Subcutaneous adipose tissue (tissue), 4 donors: ENCODE data around the gene ECE2. TPM values are rescaled to one million over a fixed set of nuclear protein-coding genes. Genes with fewer than 3 reads are reported as not detected.

Source experiments
- small RNA-seq: library from RNA; depleted of rRNA; stranded (forward); fragments of <200 nt; gene quantifications from one replicate; pipeline ENCODE3, GENCODE V24; 2016
- total RNA-seq, 4 donors: library from RNA; depleted of rRNA; stranded (reverse); fragments of >200 nt; gene quantifications; one replicate each; pipeline ENCODE4 v1.1.0, GENCODE V29; 2016
- TF ChIP-seq, protein P1 (sequence below): fragments of 450-650 bp; IDR thresholded peaks from one replicate; pipeline ENCODE4 v1.5.1; 2016; ENCODE audit warnings: low read depth, mild to moderate bottlenecking, control low read depth, antibody characterized with exemption, moderate library complexity

The ECE2 gene
- total RNA-seq, 4 donors from 2014 or later, result not detected

DNA sequence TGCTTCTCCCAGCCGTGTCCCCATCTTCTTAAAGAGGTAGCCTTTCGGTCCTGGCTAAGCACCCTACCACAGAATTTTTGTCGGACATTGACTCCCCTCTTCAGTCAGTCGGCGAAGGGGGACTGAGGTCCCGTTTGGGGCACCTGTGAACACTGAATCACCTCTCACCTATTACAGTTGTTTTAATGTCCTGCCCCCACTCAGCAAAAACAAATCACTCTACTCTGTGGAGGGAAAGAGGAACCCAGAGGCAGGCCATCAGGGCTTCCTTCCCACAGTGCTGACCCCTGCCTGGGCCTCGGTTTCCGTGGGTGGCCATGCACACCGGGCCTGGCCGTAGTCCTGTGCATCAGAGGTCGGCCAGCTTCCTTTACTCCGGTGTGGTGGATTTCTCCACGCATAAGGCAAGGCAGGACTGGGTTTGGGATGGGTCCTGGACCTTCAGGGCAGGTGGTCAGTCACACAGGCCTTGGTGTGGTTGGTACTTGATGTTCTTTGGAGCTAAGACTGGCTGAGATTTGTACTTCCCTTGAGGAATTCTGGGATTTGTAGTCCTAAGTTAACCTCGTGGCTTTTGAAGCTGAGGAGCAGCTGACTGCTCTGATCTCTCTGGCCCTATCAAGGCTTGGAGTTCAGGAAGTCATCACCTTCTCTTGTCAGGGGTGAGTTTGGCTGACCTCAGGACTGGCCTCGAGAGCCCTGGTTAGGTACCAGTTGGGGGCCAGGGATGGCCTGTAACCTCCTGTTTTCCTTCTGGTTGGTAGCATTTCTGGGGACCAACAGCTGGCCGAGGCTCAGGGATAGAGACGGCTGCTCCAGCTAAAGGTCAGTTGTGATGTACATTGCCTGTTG, 61.0 kb downstream of the ECE2 start:
- TF ChIP-seq, protein P1, sequence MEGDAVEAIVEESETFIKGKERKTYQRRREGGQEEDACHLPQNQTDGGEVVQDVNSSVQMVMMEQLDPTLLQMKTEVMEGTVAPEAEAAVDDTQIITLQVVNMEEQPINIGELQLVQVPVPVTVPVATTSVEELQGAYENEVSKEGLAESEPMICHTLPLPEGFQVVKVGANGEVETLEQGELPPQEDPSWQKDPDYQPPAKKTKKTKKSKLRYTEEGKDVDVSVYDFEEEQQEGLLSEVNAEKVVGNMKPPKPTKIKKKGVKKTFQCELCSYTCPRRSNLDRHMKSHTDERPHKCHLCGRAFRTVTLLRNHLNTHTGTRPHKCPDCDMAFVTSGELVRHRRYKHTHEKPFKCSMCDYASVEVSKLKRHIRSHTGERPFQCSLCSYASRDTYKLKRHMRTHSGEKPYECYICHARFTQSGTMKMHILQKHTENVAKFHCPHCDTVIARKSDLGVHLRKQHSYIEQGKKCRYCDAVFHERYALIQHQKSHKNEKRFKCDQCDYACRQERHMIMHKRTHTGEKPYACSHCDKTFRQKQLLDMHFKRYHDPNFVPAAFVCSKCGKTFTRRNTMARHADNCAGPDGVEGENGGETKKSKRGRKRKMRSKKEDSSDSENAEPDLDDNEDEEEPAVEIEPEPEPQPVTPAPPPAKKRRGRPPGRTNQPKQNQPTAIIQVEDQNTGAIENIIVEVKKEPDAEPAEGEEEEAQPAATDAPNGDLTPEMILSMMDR, result no peak

DNA sequence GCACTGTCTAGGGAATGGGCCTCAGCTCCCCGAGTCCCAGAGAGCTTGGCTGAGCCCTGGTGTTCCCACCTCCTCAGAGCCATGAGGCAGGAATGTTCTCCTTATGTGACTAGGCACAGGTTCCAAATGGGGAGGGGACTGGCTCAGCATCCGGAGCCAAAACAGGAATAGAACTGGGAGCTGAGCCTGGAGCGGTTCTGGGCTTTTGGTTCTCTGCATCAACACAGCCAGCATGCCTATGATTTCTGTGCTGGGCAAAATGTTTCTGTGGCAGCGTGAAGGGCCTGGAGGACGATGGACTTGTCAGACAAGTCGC, 61.5 kb downstream of the ECE2 start, which contains the start of gene FAM131A:
Gene FAM131A, plus strand, starts transcription at position 202 of the 316 bp plus-strand sequence. Its CDS starts 31 bp downstream, at position 233.
- TF ChIP-seq, protein P1, result no peak

DNA sequence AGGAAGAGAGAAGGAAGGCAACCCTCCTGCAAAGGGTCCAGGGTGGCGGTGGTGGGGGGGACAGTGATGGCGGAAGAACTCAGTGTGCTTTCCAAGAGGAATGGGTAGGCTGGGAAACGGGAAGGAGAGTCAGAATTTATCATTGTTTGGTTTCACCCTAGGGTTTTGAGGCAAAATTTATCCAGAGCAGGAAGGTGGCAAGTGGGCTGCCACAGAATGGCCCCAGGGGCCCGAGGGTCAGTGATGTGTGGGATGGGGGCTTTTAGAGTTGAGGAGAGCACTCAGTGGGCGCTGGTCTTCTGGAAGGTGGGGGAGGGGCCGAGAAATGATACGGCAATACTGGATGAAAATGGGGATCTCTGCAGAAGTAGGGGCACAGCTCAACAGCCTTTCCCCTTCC, 62.2 kb downstream of the ECE2 start:
- TF ChIP-seq, protein P1, result no peak

DNA sequence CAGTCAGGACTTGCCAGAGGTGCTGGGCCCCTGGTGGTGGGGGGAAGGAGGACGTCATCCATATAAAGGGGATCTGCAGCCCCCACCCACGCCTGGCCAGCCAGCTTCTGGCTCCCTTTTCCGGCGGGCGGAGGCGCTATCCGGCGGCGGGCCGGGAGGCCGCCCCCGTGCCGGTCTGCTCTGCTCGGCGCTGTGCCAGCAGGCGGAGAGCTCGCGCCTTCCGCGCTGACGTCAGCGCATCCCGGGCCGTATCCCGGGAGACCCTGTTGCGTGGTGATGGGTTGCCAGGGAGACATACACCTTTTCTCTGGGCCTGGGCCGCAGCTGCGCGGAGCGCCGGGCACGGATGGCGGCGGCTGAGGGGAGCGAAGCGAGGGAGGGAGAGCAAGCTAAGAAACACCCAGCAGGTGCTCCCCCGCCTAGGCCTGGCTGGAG, 62.7 kb downstream of the ECE2 start:
- TF ChIP-seq, protein P1, result no peak

DNA sequence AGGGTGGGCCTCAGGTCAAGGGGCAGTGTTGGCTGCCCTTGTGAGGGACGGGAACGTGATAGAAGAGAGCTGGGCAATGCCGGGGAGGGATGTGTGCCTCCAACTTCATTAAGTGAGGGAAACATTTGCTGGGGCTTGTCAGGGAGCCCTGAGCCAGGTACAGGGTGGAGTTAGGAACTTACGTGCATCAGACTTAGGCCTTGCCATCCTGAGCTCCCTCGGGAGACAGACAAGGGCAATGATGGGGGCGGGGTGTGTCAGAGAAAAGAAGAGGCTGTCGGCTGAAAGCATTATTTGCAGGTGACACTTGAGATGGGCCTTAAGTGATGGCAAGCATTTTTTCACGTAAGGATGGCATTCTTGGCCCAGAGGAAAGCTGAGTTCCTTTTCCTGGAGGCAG, 63.2 kb downstream of the ECE2 start:
- TF ChIP-seq, protein P1, result no peak

DNA sequence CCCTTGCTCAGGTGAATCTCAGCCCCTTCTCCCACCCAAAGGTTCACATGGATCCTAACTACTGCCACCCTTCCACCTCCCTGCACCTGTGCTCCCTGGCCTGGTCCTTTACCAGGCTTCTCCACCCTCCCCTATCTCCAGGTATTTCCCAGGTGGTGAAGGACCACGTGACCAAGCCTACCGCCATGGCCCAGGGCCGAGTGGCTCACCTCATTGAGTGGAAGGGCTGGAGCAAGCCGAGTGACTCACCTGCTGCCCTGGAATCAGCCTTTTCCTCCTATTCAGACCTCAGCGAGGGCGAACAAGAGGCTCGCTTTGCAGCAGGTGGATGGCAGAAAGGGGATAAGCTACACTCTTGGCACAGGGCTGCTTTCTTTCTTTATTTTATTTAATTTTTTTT, 66.1 kb downstream of the ECE2 start:
- TF ChIP-seq, protein P1, result no peak

Small RNAs within 50 kb of the gene (small RNA-seq; reads per million reads assigned to genes)
- not detected for gene MIR1224
- 2,352 reads per million, percentile 99 among the genes with 10 or more reads in this experiment for gene SNORD66

Other genes with a start within 250 kb of the ECE2 start
- not detected for gene HTR3D, start 244.3 kb upstream of the ECE2 start, total RNA-seq
- gene HTR3C, start 223.0 kb upstream of the ECE2 start, total RNA-seq, result not detected
- gene HTR3E, start 179.0 kb upstream of the ECE2 start, total RNA-seq, result not detected
- 10 to 100 TPM; 29.8 to 31.9 (median 31.2) TPM for gene EIF2B5, start 140.7 kb upstream of the ECE2 start, total RNA-seq
- 10 to 100 TPM; 18.9 to 57.3 (median 32.6) TPM for gene DVL3, start 120.6 kb upstream of the ECE2 start, total RNA-seq
- gene AP2M1, start 101.2 kb upstream of the ECE2 start, total RNA-seq, result 100 to 1,000 TPM; 178 to 227 (median 198) TPM
- gene ABCF3, start 89.8 kb upstream of the ECE2 start, total RNA-seq, result 10 to 100 TPM; 40.8 to 72.5 (median 54.0) TPM
- gene VWA5B2, start 46.4 kb upstream of the ECE2 start, total RNA-seq, result not detected
- 10 to 100 TPM; 23.3 to 53.7 (median 47.9) TPM for gene ALG3, start 27.1 kb upstream of the ECE2 start, total RNA-seq
- gene EEF1AKMT4, start 26.4 kb upstream of the ECE2 start, total RNA-seq, result 1 to 10 TPM; 3.4 to 5.5 (median 4.3) TPM
- gene CAMK2N2, start 14.5 kb upstream of the ECE2 start, total RNA-seq, result not detected
- gene PSMD2, start 23.2 kb downstream of the ECE2 start, total RNA-seq, result 100 to 1,000 TPM; 166 to 257 (median 231) TPM
- gene EIF4G1, start 38.6 kb downstream of the ECE2 start, total RNA-seq, result 100 to 1,000 TPM; 158 to 318 (median 213) TPM
- 10 to 100 TPM in 3 of 4 donors, 1 to 10 TPM in 1; 9.8 to 17.1 (median 13.8) TPM for gene FAM131A, start 61.6 kb downstream of the ECE2 start, total RNA-seq
- gene CLCN2, start 85.6 kb downstream of the ECE2 start, total RNA-seq, result 1 to 10 TPM; 1.3 to 5.8 (median 1.9) TPM
- 10 to 100 TPM; 47.9 to 69.9 (median 56.7) TPM for gene POLR2H, start 85.7 kb downstream of the ECE2 start, total RNA-seq
- under 1 TPM in 3 of 4 donors, not detected in 1; 0.44 to 0.68 (median 0.57) TPM for gene THPO, start 102.2 kb downstream of the ECE2 start, total RNA-seq
- 10 to 100 TPM in 3 of 4 donors, 1 to 10 TPM in 1; 8.0 to 11.7 (median 11.0) TPM for gene CHRD, start 104.0 kb downstream of the ECE2 start, total RNA-seq